GM19468 (cell line): ENCODE measurements around the gene KRTAP10-7.
"Not testable (repeated sequence)": the region's sequence is repeated elsewhere in the genome, so short reads cannot be mapped to it uniquely, and the experiment has no call there.

Experiments used
- ATAC-seq: cut with Tn5 transposase; IDR thresholded peaks from one replicate; pipeline ENCODE4 v1.9.1; 2021; ENCODE audit warnings: mild to moderate bottlenecking, moderate library complexity, moderate number of reproducible peaks; ENCODE audit not compliant: unreplicated experiment; ENCODE audit errors: extremely low read depth

Gene KRTAP10-7

DNA sequence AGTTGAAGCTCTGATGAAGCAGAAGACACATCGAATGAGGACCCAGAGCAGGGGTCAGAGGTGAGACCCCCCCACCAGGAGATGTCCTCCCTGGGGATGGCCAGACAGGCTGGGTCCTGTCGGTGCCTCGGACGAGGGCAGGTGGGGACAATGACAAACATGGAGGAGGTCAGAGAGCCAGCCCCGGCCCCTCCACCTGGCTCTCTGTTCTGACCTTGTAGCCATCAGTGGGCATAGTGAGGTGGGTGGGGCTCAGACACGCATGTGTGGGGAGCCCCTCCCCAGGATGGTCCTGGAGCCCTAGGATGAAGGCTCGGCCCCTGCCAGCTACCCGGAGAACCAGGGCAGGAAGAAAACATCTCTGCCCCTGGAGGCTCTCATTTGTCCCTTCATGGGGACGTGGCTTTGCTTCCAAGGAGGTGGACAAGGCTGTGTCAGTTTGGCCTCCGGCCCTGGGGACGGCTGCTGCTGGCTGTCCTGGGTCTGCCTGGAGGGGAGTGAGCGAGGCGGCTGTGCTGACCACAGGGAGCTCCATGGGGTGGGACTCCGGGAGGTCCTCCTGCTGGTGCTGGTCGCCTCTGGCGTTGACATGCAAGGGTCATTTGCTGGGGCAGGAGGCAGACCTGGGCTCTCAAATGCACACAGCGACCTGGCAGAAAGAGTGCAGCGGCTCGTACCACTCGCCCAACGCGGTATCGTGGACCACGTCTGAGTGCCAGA, 10.7 kb upstream of the KRTAP10-7 start:
- ATAC-seq, result no peak

GRCh38 chr21:44590311-44590721, 10.1 kb upstream of the KRTAP10-7 start:
- ATAC-seq, result no peak

GRCh38 chr21:44590897-44591800, 9.2 kb upstream of the KRTAP10-7 start:
- ATAC-seq, result not testable (repeated sequence)

GRCh38 chr21:44591801-44592130, 8.6 kb upstream of the KRTAP10-7 start:
- ATAC-seq, result not testable (repeated sequence)

- ATAC-seq, result no peak
Measured at GRCh38 chr21:44592446-44593311, 7.7 kb upstream of the KRTAP10-7 start, which contains the start of gene KRTAP10-6. KRTAP10-6 (minus strand) TSS chr21:44592505; CDS start chr21:44592484, 21 bp downstream.

- no peak for ATAC-seq
Measured at GRCh38 chr21:44593598-44594405, 6.6 kb upstream of the KRTAP10-7 start.

DNA sequence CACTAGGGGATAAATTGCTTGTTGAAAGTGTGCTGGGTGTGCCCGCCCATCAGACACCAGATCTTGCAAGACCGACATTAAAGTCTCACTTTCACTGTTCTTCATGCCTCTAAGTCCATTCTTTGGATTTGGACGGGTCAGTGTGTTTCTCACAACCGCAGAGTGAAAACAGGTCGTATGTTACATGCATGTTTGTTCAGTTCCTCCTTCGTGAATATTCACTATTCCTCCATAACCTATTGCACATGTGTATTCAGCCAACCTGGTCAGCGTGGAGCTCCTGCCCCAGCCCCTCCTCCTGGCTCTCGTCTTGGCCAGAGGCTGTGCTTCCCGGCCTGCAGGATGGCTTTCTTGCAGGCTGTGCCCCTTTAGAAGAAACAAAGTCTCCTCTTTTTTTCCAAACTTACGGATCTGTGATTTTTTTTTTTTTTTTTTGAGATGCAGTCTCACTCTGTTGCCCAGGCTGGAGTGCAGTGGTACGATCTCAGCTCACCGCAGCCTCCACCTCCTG, 5.9 kb upstream of the KRTAP10-7 start:
- no peak for ATAC-seq

DNA sequence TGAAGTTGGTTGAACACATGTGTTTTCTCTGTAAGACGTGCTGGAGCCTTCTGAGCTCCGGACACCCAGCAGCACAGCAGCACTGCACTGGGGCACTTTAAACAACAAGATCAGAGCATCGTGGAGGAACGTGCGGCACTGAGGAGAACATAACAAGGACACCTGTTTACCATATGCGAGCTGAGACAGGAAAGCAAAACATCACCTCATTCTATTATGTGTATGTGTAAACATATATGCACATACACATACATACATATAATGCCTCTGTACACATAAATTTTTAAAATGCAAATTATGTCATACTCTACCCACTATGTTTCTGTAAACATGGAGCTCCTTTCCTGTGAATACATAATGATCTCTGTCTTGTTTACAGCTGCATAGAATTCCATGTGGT, 4.9 kb upstream of the KRTAP10-7 start:
- no peak for ATAC-seq

- ATAC-seq, result no peak
Measured at GRCh38 chr21:44596068-44596725, 4.2 kb upstream of the KRTAP10-7 start.

GRCh38 chr21:44598061-44598460, 2.3 kb upstream of the KRTAP10-7 start:
- ATAC-seq, result no peak

GRCh38 chr21:44599264-44600029, 950 bp upstream of the KRTAP10-7 start:
- no peak for ATAC-seq

DNA sequence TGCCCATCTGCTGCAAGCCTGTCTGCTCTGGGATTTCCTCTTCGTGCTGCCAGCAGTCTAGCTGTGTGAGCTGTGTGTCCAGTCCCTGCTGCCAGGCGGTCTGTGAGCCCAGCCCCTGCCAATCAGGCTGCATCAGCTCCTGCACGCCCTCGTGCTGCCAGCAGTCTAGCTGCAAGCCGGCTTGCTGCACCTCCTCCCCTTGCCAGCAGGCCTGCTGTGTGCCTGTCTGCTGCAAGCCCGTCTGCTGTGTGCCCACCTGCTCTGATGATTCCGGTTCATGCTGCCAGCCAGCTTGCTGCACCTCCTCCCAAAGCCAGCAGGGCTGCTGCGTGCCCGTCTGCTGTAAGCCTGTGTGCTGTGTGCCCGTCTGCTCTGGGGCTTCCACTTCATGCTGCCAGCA, 694 bp downstream of the KRTAP10-7 start:
- not testable (repeated sequence) for ATAC-seq

- no peak for ATAC-seq
Measured at GRCh38 chr21:44601596-44602462, 1.4 kb downstream of the KRTAP10-7 start.

DNA sequence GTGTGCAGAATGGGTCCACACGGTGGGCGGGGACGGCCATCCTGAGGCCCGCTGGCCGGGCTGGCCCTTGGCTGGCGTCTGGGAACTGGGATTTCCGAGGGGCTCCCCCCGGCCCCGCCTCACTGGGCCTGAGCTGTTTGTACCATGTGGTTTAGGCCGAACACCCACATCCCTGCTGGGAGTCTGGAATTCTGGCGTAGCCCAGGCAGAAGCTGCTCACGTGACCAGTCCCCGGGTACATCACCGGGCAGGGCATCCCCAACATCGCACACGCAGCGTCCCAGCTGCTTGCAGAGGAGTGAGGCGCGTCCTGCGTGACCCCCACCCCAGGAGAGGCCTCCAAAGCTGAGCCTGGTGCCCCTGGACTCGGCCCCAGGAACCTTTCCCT, 2.1 kb downstream of the KRTAP10-7 start:
- no peak for ATAC-seq

- ATAC-seq, result no peak
Measured at GRCh38 chr21:44603109-44603875, 2.9 kb downstream of the KRTAP10-7 start.

DNA sequence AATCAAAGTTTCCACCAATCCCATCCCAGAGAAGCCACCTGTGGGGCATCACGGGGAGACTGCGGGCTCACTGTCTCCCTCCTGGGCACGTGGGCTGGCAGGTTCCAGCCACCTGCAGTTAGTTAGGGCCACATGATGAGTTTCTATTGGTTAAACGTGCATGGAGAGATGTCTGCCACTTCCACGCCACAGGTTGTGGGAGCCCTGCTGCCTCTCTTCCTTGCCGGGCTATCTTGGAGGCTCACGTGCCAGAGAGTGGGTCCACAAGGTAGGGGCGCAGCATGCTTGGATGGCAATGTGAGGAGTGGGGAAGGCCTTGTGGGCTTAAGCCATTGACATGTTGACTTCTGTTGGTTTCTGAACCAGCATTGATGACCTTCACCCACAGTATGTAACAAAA, 3.5 kb downstream of the KRTAP10-7 start:
- ATAC-seq, result no peak

GRCh38 chr21:44606495-44606894, 6.1 kb downstream of the KRTAP10-7 start:
- ATAC-seq, result no peak
